ENCODE results near the gene PSME2. TPM values are rescaled to one million over a fixed set of nuclear protein-coding genes. Genes with fewer than 3 reads are reported as not detected.

Gene PSME2
- total and polyA plus RNA-seq, 2 donors (not counting 3 experiments of a cell fraction or from before 2014, with no cell fraction given) = 66.5 to 126 TPM

GRCh38 chr14:24116128-24116814 lies 30.1 kb downstream of the PSME2 start:
- no peak for TF ChIP-seq MYC (IDR thresholded peaks at IDR 0.05; ENCODE audit: low read depth, low read length)
- TF ChIP-seq EZH2 (IDR thresholded peaks at IDR 0.05; ENCODE audit: borderline replicate concordance, low read depth, low read length, severe bottlenecking) = no peak
- no peak for TF ChIP-seq POLR2A (IDR thresholded peaks at IDR 0.05; ENCODE audit: low read depth, low read length)
- TF ChIP-seq, protein P1, sequence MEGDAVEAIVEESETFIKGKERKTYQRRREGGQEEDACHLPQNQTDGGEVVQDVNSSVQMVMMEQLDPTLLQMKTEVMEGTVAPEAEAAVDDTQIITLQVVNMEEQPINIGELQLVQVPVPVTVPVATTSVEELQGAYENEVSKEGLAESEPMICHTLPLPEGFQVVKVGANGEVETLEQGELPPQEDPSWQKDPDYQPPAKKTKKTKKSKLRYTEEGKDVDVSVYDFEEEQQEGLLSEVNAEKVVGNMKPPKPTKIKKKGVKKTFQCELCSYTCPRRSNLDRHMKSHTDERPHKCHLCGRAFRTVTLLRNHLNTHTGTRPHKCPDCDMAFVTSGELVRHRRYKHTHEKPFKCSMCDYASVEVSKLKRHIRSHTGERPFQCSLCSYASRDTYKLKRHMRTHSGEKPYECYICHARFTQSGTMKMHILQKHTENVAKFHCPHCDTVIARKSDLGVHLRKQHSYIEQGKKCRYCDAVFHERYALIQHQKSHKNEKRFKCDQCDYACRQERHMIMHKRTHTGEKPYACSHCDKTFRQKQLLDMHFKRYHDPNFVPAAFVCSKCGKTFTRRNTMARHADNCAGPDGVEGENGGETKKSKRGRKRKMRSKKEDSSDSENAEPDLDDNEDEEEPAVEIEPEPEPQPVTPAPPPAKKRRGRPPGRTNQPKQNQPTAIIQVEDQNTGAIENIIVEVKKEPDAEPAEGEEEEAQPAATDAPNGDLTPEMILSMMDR (IDR thresholded peaks at IDR 0.05; ENCODE audit: extremely low read depth in 1 of 2, insufficient read depth in 1 of 2, low read depth in 1 of 2, low read length in 2 of 2) = no peak
- no peak for TF ChIP-seq FOS (IDR thresholded peaks at IDR 0.05; ENCODE audit: borderline replicate concordance, insufficient read depth, low read length)
- no peak for TF ChIP-seq JUN (IDR thresholded peaks at IDR 0.05; ENCODE audit: borderline replicate concordance, insufficient read depth, insufficient read length, low read depth)
- no peak for TF ChIP-seq GATA2 (IDR thresholded peaks at IDR 0.05; ENCODE audit: insufficient read depth, insufficient read length, low read depth, low read length)
- TF ChIP-seq, protein P2, sequence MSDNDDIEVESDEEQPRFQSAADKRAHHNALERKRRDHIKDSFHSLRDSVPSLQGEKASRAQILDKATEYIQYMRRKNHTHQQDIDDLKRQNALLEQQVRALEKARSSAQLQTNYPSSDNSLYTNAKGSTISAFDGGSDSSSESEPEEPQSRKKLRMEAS (IDR thresholded peaks at IDR 0.05; ENCODE audit: insufficient read depth, insufficient read length) = no peak
- TF ChIP-seq POLR2AphosphoS5 (IDR thresholded peaks at IDR 0.05; ENCODE audit: insufficient read depth, low read depth, low read length) = no peak
- ChIA-PET CTCF (interaction anchor here (1.0 to 3.3 kb wide), 6 partner anchors 10 to 58 kb away, joined by 3 to 16 read pairs (median 7); partner anchors contain the start of genes IRF9 and PSME1), POLR2A (interaction anchor here (1.6 kb wide), 1 partner anchor 25 kb away, joined by 4 read pairs; the partner anchor contains the start of gene EMC9)
- DNase-seq (ENCODE audit: low read depth, low spot score) (no peak), FAIRE-seq (no peak)
- Histone ChIP-seq H4K20me1 (replicated peaks; ENCODE audit: control insufficient read depth, extremely low read depth, insufficient read depth, low read length) (no peaks in the 10 kb centered on the region), H3K27me3 (ENCODE audit: control insufficient read depth in 2 of 2, insufficient read depth in 2 of 2, low read length in 2 of 2) (no peaks in the 10 kb centered on the region), H3K4me1 (ENCODE audit: control insufficient read depth, extremely low read depth, insufficient read depth, low read length) (peaks cover 13% of the 10 kb centered on the region), H2AFZ (ENCODE audit: low read depth, low read length) (no peak overlapping the region), H3K4me3 (replicated peaks in 1 of 3; ENCODE audit: insufficient read depth in 1 of 3, low read depth in 1 of 3, low read length in 3 of 3) (no peak overlapping the region), H3K9ac (replicated peaks; ENCODE audit: extremely low read depth, insufficient read depth, low read length) (no peak overlapping the region), H3K36me3 (ENCODE audit: control insufficient read depth in 2 of 2, extremely low read depth in 1 of 2, insufficient read depth in 2 of 2, low read length in 2 of 2) (peaks cover 8 to 21% of the 10 kb centered on the region in 2 experiments), H3K4me2 (ENCODE audit: insufficient read depth, low read length) (no peak overlapping the region), H3K9me1 (replicated peaks; ENCODE audit: control insufficient read depth, extremely low read depth, insufficient read depth, low read length) (no peaks in the 10 kb centered on the region), H3K27ac (ENCODE audit: insufficient read depth, low read depth, low read length) (no peak overlapping the region), H3K9me3 (replicated peaks; ENCODE audit: control insufficient read depth, insufficient read depth, low read length) (no peaks in the 10 kb centered on the region), H3K79me2 (ENCODE audit: control insufficient read depth, insufficient read depth, low read length) (no peaks in the 10 kb centered on the region)
- dilution Hi-C loops (cut with MboI; ENCODE audit: extremely low pct_ligation_motif_present, low sequenced_read_pairs) = no loop called here
- intact Hi-C loops (cut with micrococcal nuclease) = no loop called here
- BruUV-seq (replicated peaks) = no TSS peak
